Ascending aorta (tissue), 2 donors: ENCODE results near the gene ADCYAP1. TPM values are rescaled to one million over a fixed set of nuclear protein-coding genes. Genes with fewer than 3 reads are reported as not detected.

ENCODE experiments used
- DNase-seq, 2 donors: peaks; one replicate each; pipeline ENCODE4 v3.0.0-alpha.2; 2019; ENCODE audit warnings: low spot score in 2 of 2
- H3K27ac ChIP-seq, 2 donors: fragments of 200-600 bp; sonication (generic); one replicate each; pipeline ENCODE4 v1.5.1; 2016 to 2017; ENCODE audit warnings: mild to moderate bottlenecking in 1 of 2
- H3K27me3 ChIP-seq: fragments of 200-600 bp; sonication (generic); one replicate; pipeline ENCODE4 v1.5.1; 2017
- H3K36me3 ChIP-seq, 2 donors: fragments of 200-600 bp; sonication (generic); one replicate each; pipeline ENCODE4 v1.5.1; 2016
- H3K4me1 ChIP-seq, 2 donors: fragments of 200-600 bp; sonication (generic); one replicate each; pipeline ENCODE4 v1.5.1; 2016 to 2017; ENCODE audit warnings: mild to moderate bottlenecking in 1 of 2
- H3K4me3 ChIP-seq, 2 donors: fragments of 200-600 bp; sonication (generic); one replicate each; pipeline ENCODE4 v1.5.1; 2016 to 2017; ENCODE audit warnings: mild to moderate bottlenecking in 1 of 2
- H3K9me3 ChIP-seq, 2 donors: fragments of 200-600 bp; sonication (generic); one replicate each; pipeline ENCODE4 v1.5.1; 2016
- intact Hi-C: fragments of 100-400 bp; cut with DNase I; formaldehyde crosslinking; loops from one replicate; pipeline ENCODE4 v1.15.1; 2023
- total RNA-seq: library from RNA; depleted of rRNA; stranded (reverse); fragments of >200 nt; gene quantifications from one replicate; pipeline ENCODE4 v1.1.0, GENCODE V29; 2016
- TF ChIP-seq, protein P1 (sequence below), 3 experiments: fragments of 200-600 bp in 2 of 3; fragments of 450-650 bp in 1 of 3; sonication (generic) in 2 of 3; IDR thresholded peaks; one replicate each; pipeline ENCODE4 v1.5.1; 2016 to 2019; ENCODE audit warnings: antibody characterized with exemption in 3 of 3, mild to moderate bottlenecking in 1 of 3, moderate library complexity in 1 of 3

The ADCYAP1 gene
- total RNA-seq, 1 donor from 2014 or later, result not detected

DNA sequence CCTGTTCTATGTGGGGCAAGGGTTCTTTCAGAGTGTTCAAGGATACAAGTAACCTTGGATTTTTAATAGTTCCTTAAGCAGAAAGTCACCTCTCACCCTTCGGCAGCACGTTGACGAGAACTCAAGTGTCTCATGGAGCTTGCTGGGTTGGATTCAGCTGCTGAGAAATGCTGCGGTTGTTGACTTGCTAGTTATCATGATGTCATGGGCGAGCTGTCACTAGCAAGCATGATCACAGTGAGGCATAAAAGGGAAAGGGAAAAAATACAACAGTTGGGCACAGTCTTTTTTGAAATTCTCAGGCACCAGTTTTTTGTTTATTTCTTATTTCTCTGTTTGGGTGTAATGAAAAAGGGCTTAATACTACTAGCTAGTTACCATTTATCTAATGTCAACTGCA, 53.2 kb downstream of the ADCYAP1 start:
- intact Hi-C loops, result no loop called here
- no peak overlapping the region for H3K27ac ChIP-seq
- no peak for DNase-seq
- H3K36me3 ChIP-seq, result no peaks in the 10 kb centered on the region
- no peak overlapping the region for H3K4me3 ChIP-seq
- TF ChIP-seq, protein P1, sequence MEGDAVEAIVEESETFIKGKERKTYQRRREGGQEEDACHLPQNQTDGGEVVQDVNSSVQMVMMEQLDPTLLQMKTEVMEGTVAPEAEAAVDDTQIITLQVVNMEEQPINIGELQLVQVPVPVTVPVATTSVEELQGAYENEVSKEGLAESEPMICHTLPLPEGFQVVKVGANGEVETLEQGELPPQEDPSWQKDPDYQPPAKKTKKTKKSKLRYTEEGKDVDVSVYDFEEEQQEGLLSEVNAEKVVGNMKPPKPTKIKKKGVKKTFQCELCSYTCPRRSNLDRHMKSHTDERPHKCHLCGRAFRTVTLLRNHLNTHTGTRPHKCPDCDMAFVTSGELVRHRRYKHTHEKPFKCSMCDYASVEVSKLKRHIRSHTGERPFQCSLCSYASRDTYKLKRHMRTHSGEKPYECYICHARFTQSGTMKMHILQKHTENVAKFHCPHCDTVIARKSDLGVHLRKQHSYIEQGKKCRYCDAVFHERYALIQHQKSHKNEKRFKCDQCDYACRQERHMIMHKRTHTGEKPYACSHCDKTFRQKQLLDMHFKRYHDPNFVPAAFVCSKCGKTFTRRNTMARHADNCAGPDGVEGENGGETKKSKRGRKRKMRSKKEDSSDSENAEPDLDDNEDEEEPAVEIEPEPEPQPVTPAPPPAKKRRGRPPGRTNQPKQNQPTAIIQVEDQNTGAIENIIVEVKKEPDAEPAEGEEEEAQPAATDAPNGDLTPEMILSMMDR (IDR thresholded peaks at IDR 0.05), result no peak
- H3K27me3 ChIP-seq, result no peaks in the 10 kb centered on the region
- no peaks in the 10 kb centered on the region for H3K9me3 ChIP-seq
- no peaks in the 10 kb centered on the region for H3K4me1 ChIP-seq

DNA sequence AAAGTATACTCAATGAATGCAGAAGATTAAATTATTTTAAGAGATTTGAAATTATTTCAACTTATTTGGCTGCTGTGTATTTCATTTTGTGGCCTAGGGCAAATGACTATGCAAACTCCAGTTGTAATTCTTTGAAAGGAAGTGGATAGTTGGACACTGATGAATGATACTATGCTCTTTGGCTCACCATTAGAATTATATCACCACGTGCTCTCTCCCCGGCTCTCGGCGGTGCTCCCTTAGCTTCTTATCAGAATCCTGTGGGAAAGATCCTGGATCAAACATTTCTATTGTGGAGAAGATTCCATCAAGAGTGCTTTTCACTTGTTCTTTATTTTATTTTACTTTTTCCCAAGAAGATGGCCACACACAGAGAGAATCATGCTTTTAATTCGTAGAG, 55.2 kb downstream of the ADCYAP1 start:
- Histone ChIP-seq H3K4me1 (no peaks in the 10 kb centered on the region), H3K9me3 (no peaks in the 10 kb centered on the region), H3K27ac (no peak overlapping the region), H3K36me3 (no peaks in the 10 kb centered on the region), H3K27me3 (no peaks in the 10 kb centered on the region), H3K4me3 (no peak overlapping the region)
- TF ChIP-seq, protein P1 (IDR thresholded peaks at IDR 0.05), result no peak
- DNase-seq, result no peak
- intact Hi-C loops, result loop anchor here (5.0 kb wide), 1 partner anchor 58 kb away; the partner anchor contains the start of gene ADCYAP1

Other genes starting within 250 kb of the ADCYAP1 start
- gene TYMS, start 247.2 kb upstream of the ADCYAP1 start, total RNA-seq, result 0.53 TPM
- 178 TPM for gene ENOSF1, start 192.2 kb upstream of the ADCYAP1 start, total RNA-seq
- gene YES1, start 92.6 kb upstream of the ADCYAP1 start, total RNA-seq, result 30.5 TPM